Measurements from ENCODE around the gene RNF208.
A peak's percentile ranks its signal among the peaks of the same experiment; 100 is the strongest.

Gene RNF208

GRCh38 chr9:137191691-137192447, 30.2 kb downstream of the RNF208 start:
- H3K4me3 ChIP-seq (ENCODE audit: low read depth, low read length) = no peak overlapping the region
- DNase-seq (ENCODE audit: low read depth) = no peak
- no peak for TF ChIP-seq CTCF (IDR thresholded peaks at IDR 0.05; ENCODE audit: insufficient read depth, low read depth, low read length, missing control alignments)

GRCh38 chr9:137191245-137191644, 30.8 kb downstream of the RNF208 start:
- DNase-seq (ENCODE audit: low read depth) = no peak
- TF ChIP-seq CTCF (IDR thresholded peaks at IDR 0.05; ENCODE audit: insufficient read depth, low read depth, low read length, missing control alignments) = no peak

DNA sequence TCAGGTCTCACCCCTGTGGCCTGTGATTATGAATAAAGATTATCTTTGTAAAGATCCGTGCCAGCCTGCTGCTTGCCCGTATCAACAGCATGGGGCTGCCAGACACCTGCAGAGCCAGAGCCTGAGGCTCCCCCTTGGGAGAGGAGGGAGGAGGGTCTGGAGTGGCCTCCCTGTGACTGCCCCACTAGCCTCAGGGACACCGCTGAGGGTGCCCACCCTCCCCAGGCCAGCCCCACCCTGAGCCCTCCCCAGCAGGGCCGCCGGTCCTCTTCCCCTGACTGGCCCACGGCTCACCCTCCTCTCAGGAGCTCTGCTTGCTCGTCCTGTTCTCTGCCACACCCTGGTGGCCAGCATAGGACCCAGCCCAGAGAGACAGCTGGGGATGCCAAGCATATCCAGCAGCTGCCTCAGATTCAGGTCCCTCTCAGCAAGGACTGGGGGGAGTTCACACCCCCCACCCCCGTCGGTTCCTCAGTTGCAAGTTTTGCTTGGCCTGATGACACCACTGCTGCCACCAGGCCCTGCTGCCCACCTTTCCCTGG, 31.7 kb downstream of the RNF208 start:
- no peak for DNase-seq (ENCODE audit: low read depth)
- no peak for TF ChIP-seq CTCF (IDR thresholded peaks at IDR 0.05; ENCODE audit: insufficient read depth, low read depth, low read length, missing control alignments)
- H3K4me3 ChIP-seq (ENCODE audit: low read depth, low read length) = no peak overlapping the region

More at GRCh38 chr9:137191245-137191644, 30.8 kb downstream of the RNF208 start:
- H3K4me3 ChIP-seq (ENCODE audit: low read depth, low read length) = no peak overlapping the region

GRCh38 chr9:137189297-137190295, 32.4 kb downstream of the RNF208 start:
- no peak for TF ChIP-seq CTCF (IDR thresholded peaks at IDR 0.05; ENCODE audit: insufficient read depth, low read depth, low read length, missing control alignments)
- H3K4me3 ChIP-seq (ENCODE audit: low read depth, low read length) = peak overlapping the region; percentile 96

GRCh38 chr9:137188490-137189296, 33.3 kb downstream of the RNF208 start, which contains the start of the genes ANAPC2 and SSNA1:
TSS of gene ANAPC2 (minus strand) at chr9:137188560. CDS start at chr9:137188532, 28 bp downstream.
TSS of gene SSNA1 (plus strand) at chr9:137188676. CDS start at chr9:137188727, 51 bp downstream.
- peak within 1 kb of the TSS; percentile 96 for H3K4me3 ChIP-seq (ENCODE audit: low read depth, low read length)
- peak; percentile 97 for DNase-seq (ENCODE audit: low read depth)
- TF ChIP-seq CTCF (IDR thresholded peaks at IDR 0.05; ENCODE audit: insufficient read depth, low read depth, low read length, missing control alignments) = peak; percentile 49

More at GRCh38 chr9:137189297-137190295, 32.4 kb downstream of the RNF208 start:
- no peak for DNase-seq (ENCODE audit: low read depth)

DNA sequence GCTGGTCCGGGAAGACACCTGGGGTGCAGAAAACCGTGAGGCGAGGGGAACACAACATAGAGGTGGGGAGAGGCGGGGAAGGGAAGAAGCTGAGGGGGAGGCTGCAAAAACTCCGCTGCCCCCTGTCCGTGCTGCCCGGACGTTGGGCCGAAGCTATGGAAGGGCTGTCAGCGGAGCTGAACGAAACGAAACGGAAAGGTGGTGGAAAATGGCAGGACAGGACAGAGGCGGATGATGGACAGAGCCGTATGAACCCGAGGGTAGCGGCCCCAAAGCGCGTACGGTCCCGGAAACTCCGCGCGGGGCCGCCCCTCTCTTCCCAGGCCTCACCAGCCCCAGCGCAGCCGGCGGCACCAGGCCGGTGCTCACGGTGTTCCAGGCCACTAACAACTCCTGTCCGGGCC, 34.0 kb downstream of the RNF208 start:
- no peak for TF ChIP-seq CTCF (IDR thresholded peaks at IDR 0.05; ENCODE audit: insufficient read depth, low read depth, low read length, missing control alignments)
- H3K4me3 ChIP-seq (ENCODE audit: low read depth, low read length) = peak overlapping the region; percentile 96
- DNase-seq (ENCODE audit: low read depth) = no peak
